ENCODE measurements around the gene GTF3C4. TPM values are rescaled to one million over a fixed set of nuclear protein-coding genes. Genes with fewer than 3 reads are reported as not detected.
"Not testable (repeated sequence)": the region's sequence is repeated elsewhere in the genome, so short reads cannot be mapped to it uniquely, and the experiment has no call there.

Gene GTF3C4
- total RNA-seq, 1 experiment from 2014 or later: 25.1 TPM

DNA sequence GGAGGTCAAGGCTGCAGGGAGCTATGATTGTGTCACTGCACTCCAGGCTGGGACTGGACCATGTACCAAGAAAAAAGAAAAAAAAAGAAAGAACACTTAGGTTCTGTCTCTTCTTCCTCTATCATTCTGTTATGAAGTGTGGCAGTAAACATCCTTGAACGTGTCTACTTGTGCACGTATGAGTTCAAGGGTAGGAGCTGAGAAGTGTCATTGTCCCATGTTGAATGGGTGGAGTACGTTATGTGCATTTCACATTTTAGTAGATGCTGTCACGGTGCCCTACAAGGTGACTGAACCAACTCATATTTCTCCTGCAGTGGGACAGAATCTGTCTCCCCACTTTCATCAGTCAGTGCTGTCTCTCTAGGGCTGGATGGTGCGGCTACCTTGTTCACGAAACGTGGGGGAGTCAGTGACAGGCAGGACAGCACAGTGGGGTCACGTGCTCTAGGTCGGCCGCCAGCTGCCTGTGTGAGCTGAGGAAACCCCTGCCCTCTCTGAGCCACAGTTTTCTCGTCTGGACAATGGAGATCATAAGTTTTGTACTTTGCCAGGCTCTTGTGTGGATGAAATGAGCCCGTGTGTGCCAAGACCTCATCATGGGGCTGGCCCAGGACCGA, 47.2 kb downstream of the GTF3C4 start:
- TF ChIP-seq POLR2AphosphoS5 (IDR thresholded peaks at IDR 0.05; ENCODE audit: low read depth, low read length) (no peak), CTCF (IDR thresholded peaks at IDR 0.05) (no peak), SIN3A (IDR thresholded peaks at IDR 0.05; ENCODE audit: borderline replicate concordance, insufficient read depth, low read depth, low read length) (no peak), TCF7L2 (IDR thresholded peaks at IDR 0.05; ENCODE audit: low read depth, low read length) (no peak), REST (IDR thresholded peaks at IDR 0.05; ENCODE audit: insufficient read depth in 1 of 2, low read depth in 2 of 2, low read length in 1 of 2) (no peak)
- no peaks in the 10 kb centered on the region for H3K27me3 ChIP-seq (ENCODE audit: control insufficient read depth, insufficient read depth, low read length)
- H3K4me3 ChIP-seq (ENCODE audit: low read depth in 2 of 2, low read length in 2 of 2): no peak overlapping the region
- no peaks in the 10 kb centered on the region for H3K9me3 ChIP-seq (ENCODE audit: control insufficient read depth, insufficient read depth, low read depth, low read length)
- intact Hi-C loops (cut with micrococcal nuclease; ENCODE audit: unreplicated experiment) (no loop called here), in situ Hi-C loops (cut with HindIII; ENCODE audit: low pct_unique_long_range_greater_than_20kb, low sequenced_read_pairs) (no loop called here)
- DNase-seq (ENCODE audit: low read depth, low spot score) (no peak), ATAC-seq (no peak)
- ChIA-PET CTCF (no interaction called here), POLR2A (no interaction called here)
- BruUV-seq (replicated peaks): no TSS peak
- no peak overlapping the region for H3K27ac ChIP-seq (ENCODE audit: low read length)
- no peaks in the 10 kb centered on the region for H3K36me3 ChIP-seq (ENCODE audit: control insufficient read depth, insufficient read depth, low read length)
- no peaks in the 10 kb centered on the region for H3K4me1 ChIP-seq (ENCODE audit: control insufficient read depth, insufficient read depth, low read length)

DNA sequence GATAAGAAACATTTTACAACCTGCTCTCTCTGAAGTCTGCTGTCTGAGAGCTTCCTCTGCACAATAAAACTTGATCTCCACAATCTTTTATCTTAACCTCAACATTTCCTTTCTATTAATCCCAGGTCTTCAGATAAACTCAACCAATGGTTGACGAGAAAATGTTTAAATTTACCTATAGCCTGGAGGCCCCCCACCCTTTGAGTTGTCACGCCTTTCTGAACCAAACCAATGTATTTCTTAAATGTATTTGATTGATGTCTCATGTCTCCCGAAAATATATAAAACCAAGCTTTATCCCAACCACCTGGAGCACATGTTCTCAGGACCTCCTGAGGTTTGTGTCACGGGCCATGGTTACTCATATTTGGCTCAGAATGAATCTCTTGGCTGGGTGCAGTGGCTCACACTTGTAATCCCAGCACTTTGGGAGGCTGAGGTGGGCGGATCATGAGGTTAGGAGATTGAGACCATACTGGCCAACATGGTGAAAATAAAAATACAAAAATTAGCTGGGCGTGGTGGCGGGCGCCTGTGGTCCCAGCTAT, 48.2 kb downstream of the GTF3C4 start:
- DNase-seq (ENCODE audit: low read depth, low spot score); BruUV-seq (replicated peaks); CTCF ChIA-PET; H3K27ac ChIP-seq (ENCODE audit: low read length); H3K4me1 ChIP-seq (ENCODE audit: control insufficient read depth, insufficient read depth, low read length); H3K9me3 ChIP-seq (ENCODE audit: control insufficient read depth, insufficient read depth, low read depth, low read length); H3K27me3 ChIP-seq (ENCODE audit: control insufficient read depth, insufficient read depth, low read length); in situ Hi-C loops (cut with HindIII; ENCODE audit: low pct_unique_long_range_greater_than_20kb, low sequenced_read_pairs); intact Hi-C loops (cut with micrococcal nuclease; ENCODE audit: unreplicated experiment); ATAC-seq; POLR2A ChIA-PET; H3K36me3 ChIP-seq (ENCODE audit: control insufficient read depth, insufficient read depth, low read length); H3K4me3 ChIP-seq (ENCODE audit: low read depth in 2 of 2, low read length in 2 of 2): not testable (repeated sequence)

DNA sequence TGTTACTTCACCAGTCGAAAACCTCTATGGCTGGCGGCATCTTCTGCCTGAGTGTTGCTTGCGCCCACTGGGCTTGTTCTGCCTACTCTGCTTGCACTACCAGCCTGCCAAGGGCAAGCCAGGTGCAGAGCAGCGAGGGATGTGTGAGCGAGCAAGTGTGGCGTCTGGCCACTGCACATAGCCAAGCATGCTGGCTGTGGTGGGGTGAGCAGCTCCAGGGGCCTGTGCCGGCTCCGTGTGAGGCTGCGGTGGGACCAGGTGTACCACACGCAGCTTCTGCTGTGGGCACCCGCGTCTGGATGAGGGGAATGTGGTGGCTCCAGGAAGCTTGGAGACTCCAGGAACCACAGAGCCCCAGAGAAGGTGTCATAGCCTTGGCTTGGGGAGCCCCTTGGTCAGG, 51.4 kb downstream of the GTF3C4 start:
- DNase-seq (ENCODE audit: low read depth, low spot score) (no peak), ATAC-seq (no peak)
- Histone ChIP-seq H3K36me3 (ENCODE audit: control insufficient read depth, insufficient read depth, low read length) (no peaks in the 10 kb centered on the region), H3K9me3 (ENCODE audit: control insufficient read depth, insufficient read depth, low read depth, low read length) (no peaks in the 10 kb centered on the region), H3K27me3 (ENCODE audit: control insufficient read depth, insufficient read depth, low read length) (no peaks in the 10 kb centered on the region), H3K4me1 (ENCODE audit: control insufficient read depth, insufficient read depth, low read length) (no peaks in the 10 kb centered on the region), H3K4me3 (ENCODE audit: low read depth in 2 of 2, low read length in 2 of 2) (no peak overlapping the region), H3K27ac (ENCODE audit: low read length) (no peak overlapping the region)
- ChIA-PET POLR2A (no interaction called here), CTCF (no interaction called here)
- BruUV-seq (replicated peaks): no TSS peak
- in situ Hi-C loops (cut with HindIII; ENCODE audit: low pct_unique_long_range_greater_than_20kb, low sequenced_read_pairs) (no loop called here), intact Hi-C loops (cut with micrococcal nuclease; ENCODE audit: unreplicated experiment) (no loop called here)
- TF ChIP-seq CTCF (IDR thresholded peaks at IDR 0.05): no peak
- no peak for TF ChIP-seq TCF7L2 (IDR thresholded peaks at IDR 0.05; ENCODE audit: low read depth, low read length)
- no peak for TF ChIP-seq POLR2AphosphoS5 (IDR thresholded peaks at IDR 0.05; ENCODE audit: low read depth, low read length)
- no peak for TF ChIP-seq SIN3A (IDR thresholded peaks at IDR 0.05; ENCODE audit: borderline replicate concordance, insufficient read depth, low read depth, low read length)
- no peak for TF ChIP-seq REST (IDR thresholded peaks at IDR 0.05; ENCODE audit: insufficient read depth in 1 of 2, low read depth in 2 of 2, low read length in 1 of 2)

All from Panc1 (cell line).